Left lung (tissue), 10 donors: ENCODE measurements around the gene CDS2. TPM values are rescaled to one million over a fixed set of nuclear protein-coding genes. Genes with fewer than 3 reads are reported as not detected.

Experiments used
- ATAC-seq: fragments of 200-7000 bp; cut with Tn5 transposase; one replicate; pipeline ENCODE4 v1.9.1; 2020; ENCODE audit warnings: moderate library complexity
- DNase-seq, 4 donors: peaks; one replicate each; pipeline ENCODE4 v3.0.0-alpha.2; 2013 to 2020
- H3K27ac ChIP-seq, 2 donors: fragments of 200-600 bp; sonication (generic) in 1 of 2; one replicate each; pipeline versions ENCODE4 v1.5.0 to v1.8.0; 2020 to 2021
- H3K27me3 ChIP-seq, 2 donors: fragments of 200-600 bp; sonication (generic) in 1 of 2; one replicate each; pipeline versions ENCODE4 v1.5.0 to v1.8.0; 2020 to 2021
- H3K36me3 ChIP-seq, 2 donors: fragments of 200-600 bp; sonication (generic) in 1 of 2; one replicate each; pipeline versions ENCODE4 v1.5.0 to v1.8.0; 2020 to 2021
- H3K4me1 ChIP-seq, 2 donors: fragments of 200-600 bp; one replicate each; pipeline ENCODE4 v1.8.0; 2021
- H3K4me3 ChIP-seq, 2 donors: fragments of 200-600 bp; sonication (generic) in 1 of 2; one replicate each; pipeline versions ENCODE4 v1.5.0 to v1.8.0; 2020 to 2021; ENCODE audit warnings: mild to moderate bottlenecking in 1 of 2
- H3K9me3 ChIP-seq, 2 donors: fragments of 200-600 bp; sonication (generic) in 1 of 2; one replicate each; pipeline versions ENCODE4 v1.5.0 to v1.8.0; 2020 to 2021
- CTCF ChIP-seq, 2 donors: fragments of 200-600 bp; sonication (generic) in 1 of 2; IDR thresholded peaks; one replicate each; pipeline versions ENCODE4 v1.5.0 to v1.8.0; 2021; ENCODE audit warnings: antibody characterized with exemption in 2 of 2
- intact Hi-C, 2 donors: fragments of 100-400 bp; cut with DNase I; formaldehyde crosslinking; loops; one replicate each; pipeline versions ENCODE4 v1.11.2 to v1.14.2; 2022
- polyA plus RNA-seq, 6 donors: library from polyadenylated mRNA; unstranded; fragments of 120-200 nt; gene quantifications; one replicate each; pipeline ENCODE4 v1.2.1, GENCODE V29; 2013; ENCODE audit not compliant: insufficient read length in 6 of 6
- total RNA-seq, 2 donors: library from RNA; stranded (reverse); fragmentation: NEBNext Ultra II Directional; extraction: Animal tissue kit (Norgen Biotek cat#: 25700); gene quantifications; one replicate each; pipeline ENCODE4 v1.2.1, GENCODE V29; 2021
- donor health status: DM: no; HTN: yes; CAD: no.
- donor health status: DM: no; HTN: no; CAD: no.

CDS2 gene
- total and polyA plus RNA-seq, 8 donors = 26.7 to 61.0 (median 30.4) TPM

DNA sequence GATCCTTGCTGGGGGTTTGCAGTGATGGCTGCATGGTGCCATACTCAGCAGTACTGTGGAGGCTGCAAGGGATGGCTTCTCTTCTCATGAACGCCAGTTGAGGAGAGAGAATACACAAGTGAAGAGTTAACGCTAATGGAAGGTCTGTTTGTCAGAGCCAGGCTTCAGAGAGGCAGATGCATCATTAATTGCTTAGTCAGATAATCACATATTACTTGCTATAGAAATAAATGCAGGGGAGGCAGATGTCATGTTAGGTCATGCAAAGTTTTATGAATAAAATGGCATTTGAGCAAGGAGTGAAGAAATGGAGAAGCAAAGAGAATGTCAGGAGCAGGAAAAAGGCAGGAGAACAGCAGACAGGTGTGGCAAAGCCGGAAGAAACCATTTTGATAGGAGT lies 51.2 kb downstream of the CDS2 start:
- Histone ChIP-seq H3K9me3 (no peaks in the 10 kb centered on the region), H3K4me3 (no peak overlapping the region), H3K27ac (no peak overlapping the region), H3K4me1 (peaks cover 0 to 11% of the 10 kb centered on the region in 2 donors), H3K27me3 (no peaks in the 10 kb centered on the region), H3K36me3 (peaks cover 0 to 82% of the 10 kb centered on the region in 2 donors)
- intact Hi-C loops = no loop called here
- no peak for TF ChIP-seq CTCF (IDR thresholded peaks at IDR 0.05)
- DNase-seq = no peak
- no peak for ATAC-seq

DNA sequence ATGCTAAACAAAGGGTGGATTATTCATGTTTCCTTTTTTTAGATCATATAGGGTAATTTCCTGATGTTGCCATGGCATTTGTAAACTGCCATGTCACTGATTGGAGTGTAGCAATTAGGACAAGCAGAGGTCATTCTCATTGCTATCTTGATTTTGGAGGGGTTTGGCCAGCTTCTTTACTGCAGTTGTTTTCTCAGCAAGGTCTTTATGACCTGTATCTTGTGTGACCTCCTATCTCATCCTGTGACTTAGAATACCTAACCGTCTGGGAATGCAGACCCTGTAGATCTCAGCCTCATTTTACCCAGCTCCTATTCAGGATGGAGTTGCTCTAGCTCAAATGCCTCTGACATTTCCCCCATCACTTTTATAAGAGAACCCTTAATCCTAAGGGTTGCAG lies 53.6 kb downstream of the CDS2 start:
- Histone ChIP-seq H3K27me3 (no peaks in the 10 kb centered on the region), H3K4me1 (no peaks in the 10 kb centered on the region), H3K27ac (no peak overlapping the region), H3K36me3 (peaks cover 0 to 85% of the 10 kb centered on the region in 2 donors), H3K9me3 (no peaks in the 10 kb centered on the region), H3K4me3 (no peak overlapping the region)
- TF ChIP-seq CTCF (IDR thresholded peaks at IDR 0.05) = no peak
- intact Hi-C loops = no loop called here
- no peak for DNase-seq
- ATAC-seq = no peak

DNA sequence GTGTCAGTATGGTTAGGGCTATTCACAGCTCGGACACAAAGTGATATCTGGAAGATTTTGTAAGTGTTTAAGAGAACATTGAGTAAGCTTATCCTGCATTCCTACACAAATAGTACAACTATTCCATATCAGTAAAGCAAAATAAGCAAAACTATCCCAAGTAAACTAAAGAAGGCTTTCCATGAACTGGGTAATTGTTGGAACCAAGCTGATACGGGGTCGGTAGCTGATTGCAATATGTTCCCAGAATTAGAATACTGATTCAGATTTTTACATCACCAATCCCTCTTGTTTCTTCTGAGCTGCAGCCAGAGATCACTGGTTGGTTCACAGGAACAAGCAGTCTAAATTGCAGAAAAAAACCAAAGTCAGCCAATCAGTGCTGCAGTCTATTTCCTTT lies 54.1 kb downstream of the CDS2 start:
- intact Hi-C loops = no loop called here
- ATAC-seq = no peak
- no peak overlapping the region for H3K27ac ChIP-seq
- H3K36me3 ChIP-seq = peaks cover 0 to 85% of the 10 kb centered on the region in 2 donors
- no peak for DNase-seq
- no peaks in the 10 kb centered on the region for H3K4me1 ChIP-seq
- H3K4me3 ChIP-seq = no peak overlapping the region
- TF ChIP-seq CTCF (IDR thresholded peaks at IDR 0.05) = no peak
- no peaks in the 10 kb centered on the region for H3K9me3 ChIP-seq
- H3K27me3 ChIP-seq = no peaks in the 10 kb centered on the region

- Histone ChIP-seq H3K27me3 (no peaks in the 10 kb centered on the region), H3K9me3 (no peaks in the 10 kb centered on the region), H3K4me3 (no peak overlapping the region), H3K4me1 (no peaks in the 10 kb centered on the region), H3K27ac (no peak overlapping the region), H3K36me3 (peaks cover 0 to 85% of the 10 kb centered on the region in 2 donors)
- DNase-seq (no peak), ATAC-seq (no peak)
- TF ChIP-seq CTCF (IDR thresholded peaks at IDR 0.05) = no peak
- intact Hi-C loops = no loop called here
Observed at GRCh38 chr20:5181492-5181891, 54.7 kb downstream of the CDS2 start.

GRCh38 chr20:5181958-5182357 lies 55.1 kb downstream of the CDS2 start:
- H3K4me3 ChIP-seq = no peak overlapping the region
- H3K36me3 ChIP-seq = peaks cover 0 to 87% of the 10 kb centered on the region in 2 donors
- H3K27me3 ChIP-seq = no peaks in the 10 kb centered on the region
- no peak for DNase-seq
- no peaks in the 10 kb centered on the region for H3K4me1 ChIP-seq
- H3K27ac ChIP-seq = no peak overlapping the region
- ATAC-seq = no peak
- no peaks in the 10 kb centered on the region for H3K9me3 ChIP-seq
- no peak for TF ChIP-seq CTCF (IDR thresholded peaks at IDR 0.05)
- intact Hi-C loops = no loop called here
